HG03095 (cell line): ENCODE results near the gene TUT7.
A peak's percentile ranks its signal among the peaks of the same experiment; 100 is the strongest.
"Not testable (repeated sequence)": the region's sequence is repeated elsewhere in the genome, so short reads cannot be mapped to it uniquely, and the experiment has no call there.

Experiments
- ATAC-seq: cut with Tn5 transposase; IDR thresholded peaks from one replicate; pipeline ENCODE4 v1.9.1; 2021; ENCODE audit warnings: moderate library complexity; ENCODE audit not compliant: unreplicated experiment

TUT7 gene

GRCh38 chr9:86303316-86303975, 50.8 kb downstream of the TUT7 start:
- ATAC-seq = no peak

GRCh38 chr9:86301686-86302085, 52.5 kb downstream of the TUT7 start:
- no peak for ATAC-seq

- no peak for ATAC-seq
These were observed 53.5 kb downstream of the TUT7 start for GRCh38 chr9:86300701-86301100.

GRCh38 chr9:86298873-86299272, 55.3 kb downstream of the TUT7 start:
- no peak for ATAC-seq

GRCh38 chr9:86290341-86290740, 63.9 kb downstream of the TUT7 start:
- ATAC-seq = not testable (repeated sequence)

- no peak for ATAC-seq
These were observed 65.6 kb downstream of the TUT7 start for GRCh38 chr9:86288499-86289198.

GRCh38 chr9:86287013-86287412, 67.2 kb downstream of the TUT7 start:
- no peak for ATAC-seq

- ATAC-seq = no peak
These were observed 67.9 kb downstream of the TUT7 start for GRCh38 chr9:86286278-86286677.

- ATAC-seq = no peak
These were observed 68.9 kb downstream of the TUT7 start for GRCh38 chr9:86285261-86285660.

GRCh38 chr9:86282979-86283535, 71.2 kb downstream of the TUT7 start:
- peak; percentile 10 for ATAC-seq

GRCh38 chr9:86282077-86282978, 71.9 kb downstream of the TUT7 start, which contains the start of gene ISCA1:
Gene ISCA1, minus strand, starts transcription at chr9:86282538. Its CDS starts 80 bp downstream, at chr9:86282458.
- ATAC-seq = peak; percentile 82

GRCh38 chr9:86281593-86282076, 72.6 kb downstream of the TUT7 start:
- ATAC-seq = peak; percentile 3

GRCh38 chr9:86280580-86280979, 73.6 kb downstream of the TUT7 start:
- ATAC-seq = no peak

- no peak for ATAC-seq
These were observed 74.4 kb downstream of the TUT7 start for GRCh38 chr9:86279839-86280238.

GRCh38 chr9:86277072-86277471, 77.1 kb downstream of the TUT7 start:
- ATAC-seq = no peak

- no peak for ATAC-seq
These were observed 78.2 kb downstream of the TUT7 start for GRCh38 chr9:86275962-86276361.

- ATAC-seq = no peak
These were observed 79.2 kb downstream of the TUT7 start for GRCh38 chr9:86274821-86275643.

- no peak for ATAC-seq
These were observed 82.0 kb downstream of the TUT7 start for GRCh38 chr9:86272221-86272620.

GRCh38 chr9:86263876-86264275, 90.3 kb downstream of the TUT7 start:
- ATAC-seq = no peak

- ATAC-seq = no peak
These were observed 91.7 kb downstream of the TUT7 start for GRCh38 chr9:86262492-86262891.
